ENCODE measurements around the gene GALNT9. TPM values are rescaled to one million over a fixed set of nuclear protein-coding genes. Genes with fewer than 3 reads are reported as not detected.

Gene GALNT9
- total RNA-seq, 6 experiments from 2014 or later: not detected

GRCh38 chr12:132161036-132161781 is 168.2 kb downstream of the GALNT9 start:
- 66% methylated on average over 6 of the region's 14 CpGs for WGBS (ENCODE audit: insufficient coverage, low coverage, low lambda C conversion rate, missing lambda C conversion rate)
- intact Hi-C loops (cut with DNase I): no loop called here
- Histone ChIP-seq H3K4me3 (no peak overlapping the region), H3K4me1 (peaks cover 0 to 4% (median 0%) of the 10 kb centered on the region in 4 donors), H3K27me3 (no peaks in the 10 kb centered on the region), H3K36me3 (no peaks in the 10 kb centered on the region), H3K27ac (no peak overlapping the region), H3K9me3 (no peaks in the 10 kb centered on the region)
- TF ChIP-seq POLR2A (IDR thresholded peaks at IDR 0.05) (no peak), CTCF (IDR thresholded peaks at IDR 0.05) (no peak)
- peak in 1 of 3 donors; percentile 45 for DNase-seq
- ATAC-seq: no peak

GRCh38 chr12:132160601-132161035 is 168.8 kb downstream of the GALNT9 start:
- TF ChIP-seq CTCF (IDR thresholded peaks at IDR 0.05) (no peak), POLR2A (IDR thresholded peaks at IDR 0.05) (no peak)
- intact Hi-C loops (cut with DNase I): no loop called here

GRCh38 chr12:132160016-132160415 is 169.4 kb downstream of the GALNT9 start:
- ATAC-seq: no peak
- no peaks in the 10 kb centered on the region for H3K9me3 ChIP-seq
- no peak for TF ChIP-seq POLR2A (IDR thresholded peaks at IDR 0.05)
- TF ChIP-seq CTCF (IDR thresholded peaks at IDR 0.05): no peak
- H3K27ac ChIP-seq: no peak overlapping the region
- peaks cover 0 to 4% (median 0%) of the 10 kb centered on the region in 4 donors for H3K4me1 ChIP-seq
- intact Hi-C loops (cut with DNase I): no loop called here
- no peaks in the 10 kb centered on the region for H3K36me3 ChIP-seq
- DNase-seq: peak in 2 of 3 donors; percentile 13 to 49
- H3K27me3 ChIP-seq: no peaks in the 10 kb centered on the region
- WGBS (ENCODE audit: insufficient coverage, low coverage, low lambda C conversion rate, missing lambda C conversion rate): 82% methylated on average over 8 of the region's 16 CpGs
- no peak overlapping the region for H3K4me3 ChIP-seq

More at GRCh38 chr12:132160601-132161035, 168.8 kb downstream of the GALNT9 start:
- no peaks in the 10 kb centered on the region for H3K9me3 ChIP-seq
- no peak overlapping the region for H3K4me3 ChIP-seq
- H3K36me3 ChIP-seq: no peaks in the 10 kb centered on the region
- peaks cover 0 to 4% (median 0%) of the 10 kb centered on the region in 4 donors for H3K4me1 ChIP-seq
- 86% methylated on average over 5 of the region's 15 CpGs for WGBS (ENCODE audit: insufficient coverage, low coverage, low lambda C conversion rate, missing lambda C conversion rate)
- no peaks in the 10 kb centered on the region for H3K27me3 ChIP-seq
- no peak for ATAC-seq
- peak in 2 of 3 donors; percentile 14 to 53 for DNase-seq
- no peak overlapping the region for H3K27ac ChIP-seq

- H3K36me3 ChIP-seq: no peaks in the 10 kb centered on the region
- intact Hi-C loops (cut with DNase I): loop anchor here (10.0 kb wide), 2 partner anchors 55 to 245 kb away; no protein-coding TSS in a partner anchor
- H3K9me3 ChIP-seq: no peaks in the 10 kb centered on the region
- TF ChIP-seq CTCF (IDR thresholded peaks at IDR 0.05): no peak
- no peak for TF ChIP-seq POLR2A (IDR thresholded peaks at IDR 0.05)
- no peak overlapping the region for H3K4me3 ChIP-seq
- peaks cover 0 to 4% (median 0%) of the 10 kb centered on the region in 4 donors for H3K4me1 ChIP-seq
- WGBS (ENCODE audit: insufficient coverage, low coverage, low lambda C conversion rate, missing lambda C conversion rate): 82% methylated on average over 4 of the region's 14 CpGs
- no peak for ATAC-seq
- peak in 2 of 3 donors; percentile 10 to 45 for DNase-seq
- no peak overlapping the region for H3K27ac ChIP-seq
- no peaks in the 10 kb centered on the region for H3K27me3 ChIP-seq
Measured at GRCh38 chr12:132159555-132160003, 169.8 kb downstream of the GALNT9 start.

Measured in right lobe of liver (tissue), 6 donors.